Stimulated activated CD4-positive, alpha-beta T cell treated with anti-CD3 and anti-CD28 coated beads, TNF-alpha, amount 100 ng/mL, for 1 hour (primary cell): ENCODE results near the gene DOCK9.

Experiments used
- DNase-seq, 3 donors: peaks; one replicate each; pipeline ENCODE4 v3.0.0-alpha.2; 2020; ENCODE audit warnings: low read depth in 3 of 3, low spot score in 1 of 3

The DOCK9 gene

GRCh38 chr13:98947925-98948324 lies 29.9 kb downstream of the DOCK9 start:
- DNase-seq = no peak

GRCh38 chr13:98945863-98946605 lies 31.8 kb downstream of the DOCK9 start:
- no peak for DNase-seq

DNA sequence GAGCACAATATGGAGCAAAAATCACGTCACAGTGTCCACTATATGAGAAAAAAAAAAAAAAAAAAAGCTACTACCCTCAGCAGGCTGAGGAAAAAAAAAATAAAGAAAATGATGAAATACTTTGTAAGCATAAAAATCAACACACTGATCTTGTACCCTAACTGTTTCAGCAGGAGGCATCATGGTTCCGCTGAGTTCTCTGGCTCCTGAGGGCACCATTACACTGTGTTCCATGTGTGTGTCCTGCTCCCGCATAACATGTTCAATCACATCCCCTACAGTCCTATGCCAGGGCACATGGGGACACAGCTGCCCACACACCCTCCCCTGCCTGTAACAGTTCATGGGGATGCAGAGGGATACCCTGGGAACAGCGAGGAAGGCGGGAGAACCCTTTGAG lies 33.5 kb downstream of the DOCK9 start:
- no peak for DNase-seq

DNA sequence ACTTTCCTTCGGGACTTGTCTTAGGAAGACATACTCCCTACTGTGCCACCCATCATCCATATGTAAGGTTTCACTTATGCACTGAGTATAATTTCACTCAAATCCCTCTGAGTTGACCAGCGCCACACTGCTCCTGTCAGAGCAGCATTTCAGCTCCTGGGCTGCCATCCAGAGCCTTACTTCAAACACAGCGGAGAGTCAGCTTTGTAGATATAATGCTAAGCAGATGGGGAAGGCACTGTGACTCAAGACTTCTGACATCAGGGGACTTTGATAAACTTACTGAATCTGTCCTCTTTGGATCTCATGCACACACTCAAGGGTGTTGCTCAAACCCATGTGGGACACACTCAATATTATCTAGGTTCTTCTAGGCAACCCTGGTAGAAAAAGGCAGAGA lies 34.9 kb downstream of the DOCK9 start:
- DNase-seq = no peak

DNA sequence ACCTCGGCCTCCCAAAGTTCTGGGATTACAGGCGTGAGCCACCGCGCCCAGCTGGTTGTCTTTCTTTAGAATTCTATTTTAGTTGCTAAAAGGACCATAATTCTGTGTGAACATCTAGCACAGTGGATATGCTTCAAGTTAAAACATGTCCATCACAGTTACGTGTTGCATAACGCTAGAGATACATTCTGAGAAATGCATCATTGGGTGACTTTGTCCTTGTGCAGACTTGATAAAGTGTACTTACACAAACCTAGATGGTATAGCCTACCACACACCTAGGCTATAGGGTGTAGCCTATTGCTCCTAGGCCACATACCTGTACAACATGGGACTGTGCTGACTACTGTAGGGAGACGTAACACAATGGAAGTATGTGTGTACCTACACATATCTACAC lies 35.4 kb downstream of the DOCK9 start:
- no peak for DNase-seq

DNA sequence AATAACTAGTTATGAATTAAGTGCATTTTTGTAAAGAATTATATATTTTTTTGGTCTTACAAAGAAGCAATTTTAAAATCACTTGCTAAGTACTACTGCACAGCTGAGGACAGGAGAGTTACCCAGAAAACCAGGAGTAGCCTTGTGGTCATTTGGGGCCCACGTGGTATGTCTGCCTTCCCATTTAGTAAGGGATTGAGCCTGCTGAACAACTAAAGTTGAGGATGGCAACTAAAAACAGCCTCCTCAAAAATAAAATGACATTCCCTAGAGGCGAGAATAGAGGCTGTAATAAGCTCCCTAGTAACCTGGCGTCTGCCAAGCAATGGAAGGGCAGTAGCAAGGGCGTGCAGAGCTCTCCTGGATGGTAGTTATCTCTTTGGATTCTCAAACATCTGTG lies 36.3 kb downstream of the DOCK9 start:
- no peak for DNase-seq

DNA sequence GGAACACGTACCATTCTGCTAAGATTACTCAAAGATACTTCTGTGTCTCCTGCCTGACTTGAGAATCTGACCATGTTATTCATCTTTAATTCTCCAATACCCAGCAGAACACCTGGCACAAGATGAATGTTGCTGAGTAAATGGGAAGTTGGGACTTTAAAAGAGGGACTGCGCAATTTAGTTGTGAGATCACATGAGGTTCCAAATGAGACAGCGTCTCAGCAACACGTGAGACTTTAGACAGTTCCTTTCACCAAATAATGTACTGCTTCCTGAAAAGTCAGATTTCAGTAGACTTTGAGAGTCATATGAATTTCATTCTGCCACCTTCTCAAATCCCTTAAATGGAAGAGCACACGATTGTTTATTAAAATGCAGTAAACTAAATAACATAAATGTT lies 36.7 kb downstream of the DOCK9 start:
- DNase-seq = no peak

- no peak for DNase-seq
These were observed 37.4 kb downstream of the DOCK9 start for GRCh38 chr13:98940325-98941001.

- DNase-seq = no peak
These were observed 38.1 kb downstream of the DOCK9 start for GRCh38 chr13:98939660-98940191.

DNA sequence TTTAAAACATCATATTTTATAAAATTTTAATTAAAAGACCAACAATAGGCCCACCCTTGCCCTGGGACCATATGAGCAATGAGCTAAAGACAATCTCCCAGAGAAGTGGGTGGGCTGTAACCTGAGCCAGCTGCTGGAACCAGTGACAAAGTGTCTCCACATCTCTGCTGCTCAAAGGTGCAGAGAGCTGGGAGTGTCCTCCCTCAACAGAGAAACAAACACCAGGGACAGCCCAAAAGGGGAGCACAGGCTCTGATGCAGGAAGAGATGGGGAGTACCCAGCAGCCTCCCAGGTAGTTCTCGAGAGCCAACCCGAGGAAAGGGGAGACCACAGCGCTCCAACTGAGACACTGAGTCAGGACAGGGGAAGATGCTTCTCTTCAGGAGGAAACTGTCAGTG lies 39.1 kb downstream of the DOCK9 start:
- no peak for DNase-seq

- DNase-seq = no peak
These were observed 39.9 kb downstream of the DOCK9 start for GRCh38 chr13:98937911-98938381.

DNA sequence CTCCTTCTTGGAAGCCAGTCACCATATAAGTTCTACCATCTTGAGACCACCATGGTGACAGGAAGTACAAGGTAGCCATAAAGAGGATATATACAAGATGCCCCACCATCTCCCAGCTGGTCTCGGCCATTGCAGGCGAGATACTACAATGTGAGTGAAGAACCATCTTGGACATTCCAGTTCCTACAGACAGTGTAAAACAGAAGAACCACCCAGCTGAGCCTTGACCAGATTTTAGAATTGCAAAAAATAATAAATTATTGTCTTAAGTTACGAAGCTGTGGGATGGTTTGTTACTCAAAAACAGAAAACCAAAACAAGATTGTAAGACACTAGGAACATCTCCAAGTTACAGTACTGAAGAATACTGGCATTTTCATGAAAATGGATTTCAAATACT lies 43.6 kb downstream of the DOCK9 start:
- no peak for DNase-seq

DNA sequence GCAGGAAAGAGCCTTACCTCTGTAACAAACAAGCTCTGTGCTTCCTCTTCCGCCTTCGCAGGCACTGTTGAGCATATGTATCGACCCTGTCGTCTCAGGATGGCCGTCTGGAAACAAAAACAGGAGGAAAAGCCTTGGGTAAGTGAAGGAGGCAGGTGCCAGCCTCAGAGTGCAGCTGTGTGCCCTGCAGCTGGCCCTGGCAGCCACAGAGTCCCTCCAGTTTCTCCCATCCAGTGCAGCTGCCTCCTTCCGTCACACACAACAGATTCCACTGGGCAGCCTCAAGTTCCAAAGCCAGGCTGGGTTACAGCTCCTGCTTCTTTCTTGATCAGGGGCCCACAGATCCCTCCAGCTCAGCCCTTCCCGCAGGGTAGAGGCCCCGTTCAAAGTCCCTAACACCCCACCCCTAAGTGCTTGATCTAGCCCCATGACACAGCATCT lies 47.7 kb downstream of the DOCK9 start:
- no peak for DNase-seq

DNA sequence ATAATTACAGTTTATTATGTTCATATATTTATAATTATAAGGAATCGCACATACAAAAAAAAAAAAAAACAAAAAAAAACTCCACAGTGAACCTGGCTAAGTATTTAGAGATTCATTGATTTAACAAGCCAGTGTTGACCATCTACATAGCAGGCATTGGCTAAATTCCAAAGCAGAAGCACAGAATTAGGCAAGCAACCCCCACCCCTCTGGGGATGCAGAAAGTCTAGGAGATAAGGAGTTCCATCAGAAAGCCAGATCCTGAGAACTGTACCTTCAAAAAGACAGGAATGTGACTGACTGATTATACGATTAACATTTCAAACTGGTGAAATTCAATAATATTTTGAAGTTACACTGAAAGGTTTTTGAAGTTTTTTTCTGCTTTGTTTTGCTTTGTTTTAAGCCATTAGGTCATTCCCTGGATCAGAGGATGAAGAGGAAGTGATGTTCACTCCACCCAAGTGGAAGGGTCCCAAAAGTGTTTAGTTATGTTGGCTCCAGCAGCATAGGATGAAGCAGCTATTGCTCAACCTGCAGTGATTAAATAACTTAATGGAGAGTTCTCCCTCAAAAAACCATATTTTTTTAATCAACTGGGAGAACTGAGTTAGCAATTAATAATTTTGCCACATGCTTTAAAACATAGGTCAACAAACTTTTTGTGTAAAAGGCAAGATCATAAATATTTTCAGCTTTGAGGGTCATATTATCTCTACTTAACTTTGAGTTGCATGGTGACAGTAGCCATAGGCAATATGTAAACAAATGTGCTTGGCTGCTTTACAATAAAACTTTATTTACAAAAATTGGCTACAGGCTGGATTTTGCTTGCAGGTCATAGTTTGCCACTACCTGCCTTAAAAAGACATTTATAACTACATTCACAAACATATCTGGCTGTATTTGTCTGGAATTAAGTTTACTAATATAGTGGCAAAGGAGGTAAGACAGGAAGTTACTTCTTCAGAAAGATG lies 49.6 kb downstream of the DOCK9 start:
- DNase-seq = no peak

DNA sequence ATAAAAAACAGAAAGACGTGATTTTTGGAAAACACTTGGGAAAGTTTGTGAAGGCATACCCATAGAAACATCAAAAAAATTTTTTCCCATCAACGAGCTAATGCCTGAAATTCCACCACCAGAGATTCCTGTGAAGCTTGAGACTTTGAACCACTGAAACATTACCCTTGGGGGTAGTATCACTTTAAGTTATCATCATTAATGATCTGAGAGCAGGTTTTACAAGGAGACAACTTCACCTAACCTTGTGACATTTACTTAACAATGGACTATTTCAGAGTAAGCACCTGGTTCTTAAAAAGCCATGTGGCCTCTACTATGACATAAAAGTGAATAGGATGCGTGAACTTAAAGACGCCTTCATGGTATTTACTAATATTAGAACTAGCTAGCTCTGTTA lies 51.9 kb downstream of the DOCK9 start:
- DNase-seq = no peak

DNA sequence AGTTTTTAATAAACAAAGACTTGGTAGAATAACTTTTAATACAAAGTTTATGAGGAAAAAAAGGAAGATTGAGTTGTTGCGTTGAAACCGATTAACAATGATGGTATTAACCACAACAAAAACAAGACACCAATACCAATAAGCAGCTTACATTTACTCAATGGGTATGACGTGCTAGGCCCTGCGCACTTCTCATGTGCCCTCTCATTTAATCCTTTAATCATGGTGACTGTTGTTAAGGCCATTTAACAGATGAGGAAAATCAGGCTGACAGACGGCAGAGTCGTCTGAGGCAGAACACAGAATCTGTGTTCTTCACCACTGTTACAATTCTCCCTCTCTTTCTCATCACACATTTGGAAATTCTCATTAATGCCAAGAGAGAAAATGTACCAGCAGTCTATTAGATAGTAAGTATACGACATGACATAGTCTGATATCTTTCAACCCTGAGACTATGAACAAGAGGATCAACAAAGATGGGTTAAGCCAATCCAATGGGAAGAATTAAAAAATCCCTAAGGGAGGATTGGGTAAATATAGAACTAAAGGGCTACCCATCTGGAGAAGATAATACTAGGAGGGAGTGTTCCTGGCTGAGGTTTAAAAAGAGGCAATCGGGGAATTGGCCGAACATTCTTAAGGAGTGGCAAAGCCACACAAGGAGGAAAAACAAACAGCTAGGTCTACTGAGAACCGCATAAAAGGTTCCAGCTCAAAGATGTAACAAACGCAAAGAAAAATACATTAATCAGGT lies 54.0 kb downstream of the DOCK9 start:
- no peak for DNase-seq

- DNase-seq = no peak
These were observed 55.6 kb downstream of the DOCK9 start for GRCh38 chr13:98922306-98922705.

GRCh38 chr13:98921786-98922185 lies 56.1 kb downstream of the DOCK9 start:
- DNase-seq = no peak

DNA sequence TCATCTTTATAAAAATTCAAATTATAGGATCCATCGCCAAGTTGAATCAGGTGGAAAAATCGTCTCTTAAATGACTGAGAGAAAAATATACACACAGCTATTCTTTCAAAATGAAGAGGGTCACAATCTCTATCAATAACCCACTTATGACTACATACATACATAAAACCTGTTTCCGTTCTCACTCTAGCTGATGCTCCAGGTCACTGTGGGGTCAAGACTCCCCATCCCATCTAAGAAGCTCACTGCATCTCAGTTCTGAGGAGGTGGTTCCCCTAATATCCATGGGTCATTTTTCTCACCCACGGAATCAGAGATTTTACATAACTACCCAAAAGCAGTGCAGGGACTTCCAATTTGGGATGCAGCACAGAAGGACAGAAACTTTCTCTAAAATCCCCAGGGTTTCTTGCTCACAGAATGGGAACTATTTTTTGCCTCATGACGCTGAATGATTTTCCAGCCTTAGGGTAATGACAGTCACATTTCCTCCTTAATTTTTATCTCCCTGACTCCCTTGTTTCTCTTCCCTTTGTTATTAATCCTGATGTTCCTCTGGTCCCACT lies 56.8 kb downstream of the DOCK9 start:
- no peak for DNase-seq

- DNase-seq = no peak
These were observed 58.3 kb downstream of the DOCK9 start for GRCh38 chr13:98919566-98919965.
